IPS-NIHi7 (cell line): ENCODE measurements around the gene SLC29A2.
"Not testable (repeated sequence)": the region's sequence is repeated elsewhere in the genome, so short reads cannot be mapped to it uniquely, and the experiment has no call there.

Experiments used
- DNase-seq: peaks from one replicate; pipeline ENCODE4 v3.0.0; 2012; ENCODE audit warnings: mixed read lengths; ENCODE audit errors: extremely low spot score

SLC29A2 gene

DNA sequence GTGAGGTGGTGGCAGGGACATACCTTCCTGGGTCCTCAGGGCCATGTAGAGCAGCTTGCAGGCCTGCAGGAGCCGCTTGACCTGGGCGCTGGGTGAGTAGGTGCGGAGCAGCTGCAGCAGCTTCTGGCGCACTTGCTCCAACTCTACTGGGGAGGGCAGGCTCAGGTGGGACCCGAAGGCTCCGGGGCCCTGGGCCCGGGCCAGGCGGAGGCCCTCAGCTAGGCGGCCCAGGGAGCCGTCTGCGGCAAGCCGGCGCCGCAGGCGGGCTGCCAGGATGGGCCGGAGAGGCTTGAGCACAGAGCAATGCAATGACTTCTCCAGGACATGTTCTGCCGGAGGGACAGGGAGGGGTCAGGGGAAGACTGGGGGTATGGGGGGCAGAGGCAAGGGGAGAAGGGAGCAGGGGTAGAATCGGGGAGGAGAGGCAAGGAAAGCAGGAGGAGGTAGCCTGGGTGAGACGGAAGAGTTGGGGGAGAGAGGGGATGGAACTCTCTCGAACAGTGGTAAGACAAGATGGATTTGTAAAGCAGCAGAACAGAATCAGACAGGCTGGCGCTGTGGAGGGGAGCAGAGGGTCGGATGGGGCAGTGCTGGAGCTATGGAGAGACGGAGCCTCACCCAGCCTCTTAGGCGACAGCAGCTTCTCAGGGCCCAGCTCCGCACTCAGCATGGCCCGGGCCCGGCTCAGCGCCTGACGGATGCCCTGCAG is 37.5 kb downstream of the SLC29A2 start:
- no peak for DNase-seq

DNA sequence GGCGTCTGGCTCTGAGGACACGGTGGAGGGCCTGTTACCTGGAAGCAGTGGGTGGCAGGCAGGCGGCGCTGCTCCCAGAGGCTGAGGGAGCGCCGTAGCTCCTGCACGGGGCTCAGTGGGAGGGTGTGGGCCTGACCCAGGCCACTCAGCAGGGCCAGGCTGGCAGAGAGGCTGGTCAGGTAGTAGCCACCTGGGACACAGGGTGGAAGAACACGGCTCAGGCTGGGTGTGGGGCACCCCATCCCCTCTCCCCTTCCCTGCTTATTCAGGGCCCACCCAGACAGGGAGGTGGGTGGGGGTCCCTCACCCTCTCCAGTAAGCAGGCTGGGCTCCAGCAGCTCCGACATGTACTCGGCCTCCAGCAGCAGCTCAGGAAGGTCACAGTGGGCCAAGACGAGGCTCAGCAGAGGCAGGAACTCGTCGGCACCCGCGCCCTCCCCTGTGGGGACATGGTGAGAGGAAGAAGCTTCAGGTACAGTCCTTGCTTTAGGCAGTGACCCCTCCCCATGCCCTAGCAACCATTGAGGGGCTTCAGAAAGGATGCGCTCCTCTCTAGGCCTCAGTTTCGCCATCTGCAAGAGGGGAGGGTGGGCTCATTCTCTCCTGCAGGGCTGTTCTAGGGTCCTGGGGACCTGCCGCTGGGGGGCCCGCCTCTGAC is 38.2 kb downstream of the SLC29A2 start:
- no peak for DNase-seq

DNA sequence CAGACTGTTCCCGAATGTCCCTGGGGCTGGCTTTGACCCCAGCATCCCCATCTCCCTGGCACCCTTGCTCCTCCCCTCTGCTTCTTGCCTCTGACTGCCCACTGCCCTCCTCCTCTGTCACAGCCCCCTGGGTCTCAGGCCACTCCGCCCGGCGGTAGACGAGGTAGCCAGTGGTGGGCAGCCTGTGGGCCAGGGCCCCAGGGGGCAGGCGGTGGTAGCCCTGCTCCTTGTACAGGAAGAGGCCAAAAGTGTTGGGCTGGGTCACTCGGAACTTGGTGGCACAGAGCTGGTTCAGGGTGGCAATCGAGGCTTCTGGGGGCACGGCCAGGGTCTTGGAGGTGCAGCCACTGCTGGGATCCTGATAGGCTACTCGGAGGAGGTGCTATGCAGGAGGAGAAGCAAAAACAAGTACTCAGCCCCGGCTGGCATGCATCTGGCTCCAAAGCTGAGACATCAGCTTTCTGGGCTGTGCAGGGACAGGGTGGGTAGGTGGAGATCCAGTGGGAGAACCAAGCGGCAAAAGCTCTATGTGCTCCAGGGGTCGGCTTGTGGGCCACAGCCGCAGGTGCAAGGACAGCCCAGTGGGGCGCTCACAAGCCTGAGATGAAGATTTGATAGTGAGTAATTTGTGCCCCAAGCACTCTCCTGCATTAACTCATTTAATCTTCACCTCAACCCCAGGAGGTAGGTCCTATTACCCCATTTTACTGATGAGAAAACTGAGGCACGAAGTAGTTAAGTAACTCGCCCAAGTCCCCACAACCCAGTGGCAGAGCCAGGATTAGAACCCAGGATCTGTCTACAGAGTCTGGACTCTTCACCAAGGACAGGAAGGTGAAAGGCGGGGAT is 39.0 kb downstream of the SLC29A2 start:
- DNase-seq, result no peak

DNA sequence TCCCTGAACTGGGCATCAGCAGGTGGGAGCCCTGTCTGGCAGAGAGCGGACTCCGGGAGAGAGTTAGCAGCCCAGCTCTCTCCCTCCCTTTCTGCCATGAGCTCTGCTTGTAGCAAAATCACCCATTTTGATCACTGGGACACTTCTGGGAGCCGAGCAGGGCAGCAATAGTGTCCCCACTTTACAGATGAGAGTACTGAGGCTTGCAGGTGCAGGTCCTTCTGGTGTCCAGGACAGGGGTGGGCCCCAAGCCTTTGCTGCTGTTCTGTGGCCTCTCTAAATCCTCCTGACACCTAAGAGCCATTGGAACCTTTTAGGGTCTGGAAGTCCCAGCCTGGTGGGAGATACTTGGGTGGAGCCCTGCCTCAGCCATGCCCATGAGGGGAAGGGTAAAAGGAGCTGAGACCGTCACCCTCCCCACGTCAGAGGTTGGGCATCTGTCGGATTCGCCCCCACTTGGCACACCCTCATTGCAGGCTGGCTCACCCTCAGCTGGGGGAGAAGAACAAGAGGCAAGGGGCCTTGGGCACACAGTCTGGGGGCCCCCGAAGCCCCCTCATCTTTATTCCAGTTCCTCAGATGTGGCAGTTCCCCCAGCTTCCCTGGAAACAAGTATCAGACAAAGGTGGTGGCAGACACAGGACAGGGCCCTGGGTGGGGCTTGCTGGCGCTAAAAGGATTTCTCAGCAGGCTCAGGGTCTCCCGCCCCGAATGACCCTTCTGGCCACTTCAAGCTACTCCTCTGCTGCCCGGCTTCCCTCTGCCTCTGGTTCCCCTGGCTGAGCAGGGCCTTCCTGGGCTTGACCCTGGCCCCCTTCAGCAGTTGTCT is 39.8 kb downstream of the SLC29A2 start:
- no peak for DNase-seq

DNA sequence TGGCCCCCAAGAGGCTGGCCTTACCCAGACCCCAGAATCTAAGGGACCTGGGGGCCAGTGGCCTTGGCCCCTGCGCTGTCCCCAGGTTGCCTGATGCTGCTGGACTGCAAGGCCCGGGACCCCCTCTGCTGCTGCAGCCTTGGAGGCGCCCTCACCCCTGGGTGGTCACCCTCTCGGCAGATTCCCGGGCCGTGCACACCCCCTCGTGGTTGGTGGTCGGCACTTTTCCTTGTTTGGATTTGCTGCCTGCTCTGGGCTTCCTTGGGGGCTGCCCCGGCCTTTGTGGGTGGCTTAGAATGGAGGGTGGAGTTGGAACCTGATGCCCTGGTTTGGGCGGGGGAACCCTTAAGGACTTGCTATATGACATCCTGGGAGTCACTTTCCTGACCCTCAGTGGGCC is 40.6 kb downstream of the SLC29A2 start:
- DNase-seq, result no peak

DNA sequence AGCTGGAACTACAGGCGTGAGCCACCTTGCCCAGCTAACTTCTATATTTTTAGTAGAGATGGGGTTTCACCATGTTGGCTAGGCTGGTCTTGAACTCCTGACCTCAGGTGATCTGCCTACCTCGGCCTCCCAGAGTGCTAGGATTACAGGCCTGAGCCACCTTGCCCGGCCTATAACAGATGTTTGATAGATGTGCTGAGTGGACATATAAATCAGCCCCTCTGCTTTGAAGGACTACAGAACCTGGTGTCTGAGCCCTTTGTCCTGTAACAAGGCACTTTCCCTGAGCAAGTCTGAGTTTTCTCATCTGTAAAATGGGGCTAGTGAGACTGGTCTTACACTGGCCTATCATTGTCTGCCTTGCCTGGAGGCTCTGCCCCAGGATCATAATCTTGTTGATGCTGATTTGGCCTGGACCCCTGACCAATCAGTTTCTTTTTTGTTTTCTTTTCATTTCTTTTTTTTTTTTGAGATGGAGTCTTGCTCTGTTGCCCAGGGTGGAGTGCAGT is 42.3 kb downstream of the SLC29A2 start:
- DNase-seq, result no peak

DNA sequence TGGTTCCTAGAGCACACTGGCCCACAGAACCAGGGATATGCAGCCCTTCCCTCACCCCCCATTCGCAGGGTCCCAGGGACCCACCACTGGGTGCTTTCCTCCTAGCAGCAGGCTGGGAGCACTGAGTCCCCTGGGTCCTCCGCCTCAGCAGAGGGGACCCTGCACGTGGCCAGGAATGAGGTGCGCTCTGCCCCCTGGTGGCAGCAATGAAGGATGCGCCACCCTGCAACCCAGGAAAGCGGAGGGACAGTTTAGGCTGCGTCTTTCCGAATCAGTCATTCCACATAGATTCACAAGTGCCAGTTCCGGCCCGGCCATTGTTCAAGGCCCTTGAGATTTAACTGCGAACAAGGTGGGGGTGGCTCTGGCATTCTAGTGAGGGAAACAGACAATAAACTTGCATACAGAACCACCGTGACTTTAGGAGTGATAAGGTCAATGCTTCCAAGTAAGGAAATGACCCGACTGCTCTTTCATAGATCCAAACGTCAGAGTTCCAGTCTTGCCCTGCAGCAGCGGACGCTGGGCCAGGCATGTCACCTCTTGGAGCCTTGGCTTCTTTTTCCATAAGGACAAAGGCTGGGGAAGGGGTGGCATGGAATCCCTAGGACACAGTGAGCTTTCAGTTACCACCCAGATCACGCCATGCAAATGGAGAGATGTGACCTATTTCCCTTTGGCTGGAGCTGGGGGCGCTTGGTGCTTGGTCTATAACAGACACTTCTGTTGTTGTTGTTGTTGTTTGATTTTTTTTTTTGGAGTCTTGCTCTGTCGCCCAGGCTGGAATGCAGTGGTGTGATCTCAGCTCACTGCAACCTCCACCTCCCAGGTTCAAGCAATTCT is 43.0 kb downstream of the SLC29A2 start:
- peak; percentile 87 for DNase-seq

DNA sequence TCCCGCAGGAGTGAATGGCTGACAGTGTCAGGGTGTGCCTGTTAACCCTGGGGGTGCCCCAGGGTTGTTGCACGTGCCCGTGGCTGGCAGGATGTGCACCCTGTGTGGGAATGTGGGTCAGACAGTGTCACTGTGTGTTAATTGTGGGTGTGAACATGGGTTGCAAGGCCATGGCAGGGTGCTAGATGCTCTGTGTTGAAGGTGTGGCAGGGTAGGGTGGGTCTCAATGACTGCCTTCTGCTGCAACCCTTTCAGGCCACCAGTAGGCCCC is 43.6 kb downstream of the SLC29A2 start:
- DNase-seq, result no peak

DNA sequence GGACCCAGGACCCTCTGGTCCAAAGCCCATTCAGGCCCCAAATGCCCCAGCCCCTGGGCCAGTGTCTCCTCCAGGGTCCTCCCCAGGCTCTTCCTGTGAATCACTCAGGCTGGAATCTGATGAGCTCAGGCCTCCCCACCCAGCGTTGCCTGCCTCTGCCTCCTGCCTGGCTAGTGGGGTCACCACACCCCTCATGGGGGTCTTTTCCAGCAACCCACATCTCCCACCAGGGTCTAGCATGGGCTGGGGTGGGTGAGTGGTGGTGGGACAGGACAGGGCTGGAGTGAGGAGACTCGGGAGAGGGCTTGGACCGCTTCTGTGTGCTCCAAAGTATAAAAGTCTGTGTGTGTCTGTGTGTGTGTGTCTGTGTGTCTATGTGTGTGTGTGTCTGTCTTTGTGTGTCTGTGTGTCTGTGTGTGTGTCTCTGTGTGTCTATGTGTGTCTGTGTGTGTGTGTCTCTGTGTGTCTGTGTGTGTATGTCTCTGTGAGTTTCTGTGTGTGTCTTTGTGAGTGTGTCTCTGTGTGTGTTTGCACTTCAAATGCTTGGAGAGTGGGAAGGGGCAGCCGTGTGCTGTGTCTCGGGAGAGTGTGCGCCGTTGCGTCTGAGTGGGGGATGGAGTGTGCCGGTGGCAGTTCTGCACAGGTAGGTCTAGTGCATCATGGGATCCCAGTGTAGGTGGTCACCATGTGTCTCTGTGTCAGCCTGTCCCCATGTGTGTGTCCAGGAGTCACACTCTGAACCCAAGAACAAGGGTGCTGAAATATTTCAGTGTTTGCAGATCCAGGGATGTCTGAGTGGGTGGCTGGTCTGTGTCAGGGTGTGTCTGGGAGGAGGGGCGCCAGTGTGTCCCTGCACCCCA is 44.2 kb downstream of the SLC29A2 start:
- no peak for DNase-seq

DNA sequence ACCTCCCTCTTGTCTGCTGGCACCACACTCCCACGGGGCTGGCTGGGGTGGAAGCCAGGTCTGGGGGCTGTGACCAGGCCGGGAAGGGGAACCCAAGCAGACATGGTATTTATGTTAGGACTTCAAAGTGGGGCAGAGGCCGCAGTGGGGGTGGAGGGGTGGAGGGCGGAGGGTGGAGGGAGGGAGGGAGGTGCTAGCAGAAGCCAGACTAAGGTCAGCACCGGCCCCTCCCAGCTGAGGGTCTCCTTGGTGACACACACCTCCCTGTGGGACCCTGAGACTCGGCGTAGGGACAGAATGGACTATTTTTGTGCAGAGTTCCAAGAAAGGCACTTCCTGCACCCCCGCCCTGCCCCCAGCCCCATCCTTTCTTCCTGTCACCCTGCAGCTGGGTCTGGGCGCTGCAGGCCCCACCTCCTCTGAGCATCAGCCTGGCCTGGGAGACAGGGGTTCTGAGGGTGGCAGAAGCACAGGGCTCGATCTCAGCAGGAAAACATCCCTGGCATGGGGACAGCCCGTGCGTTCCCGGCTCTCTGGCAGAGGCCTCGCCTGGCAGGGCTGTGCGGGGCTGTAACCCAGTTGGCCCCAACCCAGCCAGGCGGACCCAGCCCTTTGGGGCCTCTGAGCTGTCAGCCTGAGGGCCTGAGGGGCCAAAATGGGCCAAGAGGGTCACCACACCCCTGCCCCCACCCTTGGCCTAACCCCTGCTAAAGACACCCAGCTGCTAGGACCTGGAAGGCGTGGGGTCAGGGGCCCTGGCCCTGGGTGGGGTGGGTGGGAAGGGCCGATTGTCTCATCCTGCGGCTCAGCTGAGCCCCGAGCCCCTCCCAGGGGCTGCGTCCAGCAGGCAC is 45.1 kb downstream of the SLC29A2 start:
- no peak for DNase-seq

DNA sequence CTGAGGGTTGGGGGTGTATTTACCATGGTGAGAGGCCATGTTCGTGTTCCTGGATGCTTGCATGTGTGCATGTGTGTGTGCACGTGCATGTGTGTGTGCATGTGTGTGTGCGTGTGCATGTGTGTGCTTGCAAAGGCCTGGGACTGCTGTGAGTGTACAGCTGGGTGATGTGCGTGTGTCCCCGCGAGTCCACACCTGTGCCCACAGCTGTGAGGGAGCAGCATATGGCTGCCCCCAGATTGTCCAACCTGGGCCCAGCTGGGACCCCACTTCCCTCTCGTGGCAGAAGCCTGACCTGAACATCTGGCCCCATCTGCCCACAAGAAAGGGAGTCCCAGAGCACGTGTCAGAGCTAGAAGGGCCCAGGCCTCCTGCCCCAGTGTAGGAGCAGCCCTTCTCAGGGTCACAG is 46.3 kb downstream of the SLC29A2 start:
- no peak for DNase-seq

DNA sequence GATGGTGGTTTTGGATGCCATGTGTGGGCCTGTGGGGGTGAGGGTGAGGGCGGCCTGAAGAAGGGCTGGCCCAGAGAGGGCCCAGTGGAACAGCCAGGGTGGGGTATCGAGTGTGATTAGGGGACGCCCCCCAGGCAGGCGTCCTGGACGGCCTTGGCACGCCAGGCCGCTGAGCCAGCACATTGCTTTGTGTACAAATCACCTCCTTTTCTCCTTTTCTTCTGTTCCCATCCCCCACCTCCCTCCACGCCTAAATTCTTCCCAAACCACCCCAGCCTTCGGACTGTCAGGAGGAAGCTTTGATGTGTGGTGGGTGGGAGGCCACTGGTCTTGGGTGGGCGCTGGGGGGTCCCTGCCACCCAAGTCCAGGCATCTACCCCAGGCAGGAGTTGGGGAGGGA is 46.9 kb downstream of the SLC29A2 start:
- no peak for DNase-seq

DNA sequence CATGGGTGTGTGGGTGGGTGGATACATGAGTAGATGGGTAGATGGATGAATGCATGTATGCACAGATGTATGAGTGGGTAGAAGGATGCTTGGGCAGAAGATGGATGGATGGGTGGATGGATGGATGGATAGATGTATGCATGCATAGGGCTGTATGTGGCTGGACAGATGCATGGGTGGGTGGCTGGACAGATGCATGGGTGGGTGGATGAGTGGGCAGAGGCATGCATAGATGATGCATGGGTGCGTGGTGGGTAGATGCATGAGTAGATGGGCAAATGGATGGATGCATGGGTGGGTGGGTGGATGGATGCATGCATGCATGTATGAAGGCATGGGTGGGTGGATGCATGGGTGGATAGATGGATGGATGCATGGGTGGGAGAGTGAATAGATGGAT is 47.9 kb downstream of the SLC29A2 start:
- DNase-seq, result no peak

DNA sequence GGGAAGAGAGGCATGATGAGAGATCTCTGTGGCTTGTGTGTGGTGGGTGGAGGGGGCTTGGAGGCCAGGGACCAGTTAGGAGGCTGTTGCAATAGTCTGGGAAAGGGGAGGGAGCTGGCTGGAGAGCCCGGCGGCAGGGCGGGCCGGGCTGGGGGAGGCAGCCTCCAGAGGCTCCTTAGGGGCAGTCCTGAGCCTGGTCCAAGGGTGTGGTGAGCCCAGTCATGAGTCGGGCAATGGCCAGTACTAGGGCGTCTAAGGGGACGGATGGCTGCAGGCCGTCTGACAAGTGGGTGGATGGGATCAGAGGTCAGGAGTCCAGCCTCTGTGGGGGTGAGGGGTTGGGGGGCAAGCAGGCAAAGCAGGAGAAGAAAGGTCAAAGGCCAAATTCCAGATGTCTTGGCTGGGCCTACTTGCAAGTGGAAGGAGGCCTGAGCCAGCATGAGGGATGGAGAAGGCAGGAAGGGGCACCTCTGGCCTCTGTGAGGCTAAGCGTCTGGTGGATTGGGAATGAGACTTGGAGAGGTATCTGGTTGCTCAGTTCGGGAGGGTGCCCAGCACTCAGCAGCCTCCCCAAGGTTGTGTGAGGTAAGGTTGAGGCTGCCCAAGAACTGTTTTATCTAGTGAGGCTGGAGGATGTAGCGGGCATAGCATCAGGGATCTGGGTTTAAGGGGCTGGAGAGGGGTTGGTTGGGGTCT is 48.7 kb downstream of the SLC29A2 start:
- no peak for DNase-seq

DNA sequence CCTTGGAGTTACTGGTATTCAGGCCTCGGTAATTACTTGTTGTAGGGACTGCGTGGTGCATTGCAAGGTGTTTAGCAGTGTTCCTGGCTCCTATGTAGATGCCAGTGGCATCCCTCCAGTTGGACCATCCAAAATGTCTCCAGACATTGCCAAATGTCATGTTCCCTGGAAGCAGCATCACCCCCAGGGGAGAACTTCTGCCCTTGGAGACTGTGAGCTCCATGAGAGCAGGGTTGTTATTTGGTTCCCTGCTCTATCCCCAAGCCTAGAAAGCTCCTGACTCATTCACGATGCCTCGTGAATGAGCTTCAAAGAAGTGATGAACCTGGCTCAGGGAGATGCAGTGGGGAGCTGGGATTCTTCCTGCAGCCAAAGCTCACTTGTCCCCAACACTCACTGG is 50.0 kb downstream of the SLC29A2 start:
- DNase-seq, result no peak

DNA sequence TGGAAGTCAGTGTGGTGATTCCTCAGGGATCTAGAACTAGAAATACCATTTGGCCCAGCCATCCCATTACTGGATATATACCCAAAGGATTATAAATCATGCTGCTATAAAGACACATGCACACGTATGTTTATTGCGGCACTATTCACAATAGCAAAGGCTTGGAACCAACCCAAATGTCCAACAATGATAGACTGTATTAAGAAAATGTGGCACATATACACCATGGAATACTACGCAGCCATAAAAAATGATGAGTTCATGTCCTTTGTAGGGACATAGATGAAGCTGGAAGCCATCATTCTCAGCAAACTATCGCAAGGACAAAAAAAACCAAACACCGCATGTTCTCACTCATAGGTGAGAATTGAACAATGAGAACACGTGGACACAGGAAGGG is 50.8 kb downstream of the SLC29A2 start:
- not testable (repeated sequence) for DNase-seq

DNA sequence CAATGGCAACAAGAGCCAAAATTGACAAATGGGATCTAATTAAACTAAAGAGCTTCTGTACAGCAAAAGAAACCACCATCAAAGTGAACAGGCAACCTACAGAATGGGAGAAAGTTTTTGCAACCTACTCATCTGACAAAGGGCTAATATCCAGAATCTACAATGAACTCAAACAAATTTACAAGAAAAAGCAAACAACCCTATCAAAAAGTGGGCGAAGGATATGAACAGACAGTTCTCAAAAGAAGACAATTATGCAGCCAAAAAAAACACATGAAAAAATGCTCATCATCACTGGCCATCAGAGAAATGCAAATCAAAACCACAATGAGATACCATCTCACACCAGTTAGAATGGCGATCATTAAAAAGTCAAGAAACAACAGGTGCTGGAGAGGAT is 51.3 kb downstream of the SLC29A2 start:
- not testable (repeated sequence) for DNase-seq

DNA sequence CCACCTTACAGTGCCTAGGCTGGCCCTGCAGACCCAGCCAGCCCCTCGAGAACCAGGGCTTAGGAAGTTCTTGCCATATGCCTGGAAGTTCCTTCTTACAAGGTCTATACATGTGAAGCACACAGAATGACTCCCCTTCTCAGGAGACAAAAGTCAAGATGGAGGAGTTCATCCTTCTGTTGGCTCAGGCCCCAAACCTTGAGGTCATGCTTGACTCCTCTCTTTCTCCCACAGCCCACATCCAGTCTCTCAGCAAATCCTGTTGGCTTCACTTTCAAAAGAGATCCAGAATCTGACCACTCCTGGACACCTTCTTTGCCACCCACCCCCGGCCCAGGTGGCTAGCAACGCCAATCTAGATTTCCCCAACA is 53.0 kb downstream of the SLC29A2 start:
- DNase-seq, result no peak
